Panc1 (cell line): ENCODE results near the gene VSIG10L2. TPM values are rescaled to one million over a fixed set of nuclear protein-coding genes. Genes with fewer than 3 reads are reported as not detected.

ENCODE experiments used
- ATAC-seq: fragments of 200-7000 bp; cut with Tn5 transposase; 2 replicates; pipeline ENCODE4 v1.9.1; 2020; ENCODE audit warnings: mild to moderate bottlenecking, moderate library complexity
- BruUV-seq: library from RNA; stranded (reverse); fragments of 400-500 nt; replicated peaks from 2 replicates; lab custom pipeline; 2021; lab: Mats Ljungman, UMichigan
- CTCF ChIA-PET: fragments of 300-600 bp; sonication (Branson Sonifier 250); formaldehyde crosslinking; loops from one replicate; lab custom pipeline; 2022; ENCODE audit warnings: antibody characterized with exemption; lab: Charles Lee
- POLR2A ChIA-PET: fragments of 300-600 bp; sonication (Branson Sonifier 250); formaldehyde crosslinking; loops from one replicate; lab custom pipeline; 2022; ENCODE audit warnings: antibody characterized with exemption; lab: Charles Lee
- DNase-seq: peaks from one replicate; pipeline ENCODE4 v3.0.0-alpha.2; 2010; ENCODE audit warnings: low read depth, low spot score
- H3K27ac ChIP-seq: 2 replicates; pipeline ENCODE4 v1.5.1; 2011; ENCODE audit warnings: mild to moderate bottlenecking, low read length, inconsistent platforms
- H3K27me3 ChIP-seq: fragments of 200-500 bp; sonication (Bioruptor generic); 2 replicates; pipeline ENCODE4 v1.6.0; 2014; ENCODE audit warnings: low read length, inconsistent platforms; ENCODE audit not compliant: control insufficient read depth, insufficient read depth
- H3K36me3 ChIP-seq: fragments of 200-500 bp; sonication (Bioruptor generic); 2 replicates; pipeline ENCODE4 v1.5.1; 2014; ENCODE audit warnings: inconsistent platforms, mild to moderate bottlenecking, low read length, moderate library complexity; ENCODE audit not compliant: control insufficient read depth, insufficient read depth
- H3K4me1 ChIP-seq: 2 replicates; pipeline ENCODE4 v1.5.1; 2011; ENCODE audit warnings: inconsistent platforms, mild to moderate bottlenecking, low read length, moderate library complexity; ENCODE audit not compliant: control insufficient read depth, insufficient read depth
- H3K4me3 ChIP-seq, 2 experiments: 2 replicates each; pipeline ENCODE4 v1.5.1; 2011 to 2012; ENCODE audit warnings: low read depth in 2 of 2, low read length in 2 of 2, mild to moderate bottlenecking in 2 of 2, inconsistent platforms in 1 of 2, moderate library complexity in 1 of 2
- H3K9me3 ChIP-seq: fragments of 200-500 bp; sonication (Bioruptor generic); 2 replicates; pipeline ENCODE4 v1.5.1; 2014; ENCODE audit warnings: low read depth, mild to moderate bottlenecking, inconsistent platforms, low read length, moderate library complexity; ENCODE audit not compliant: control insufficient read depth, insufficient read depth
- CTCF ChIP-seq: fragments of 450-650 bp; IDR thresholded peaks from 2 replicates; pipeline ENCODE4 v1.5.1; 2017; ENCODE audit warnings: mild to moderate bottlenecking
- POLR2AphosphoS5 ChIP-seq: IDR thresholded peaks from 2 replicates; pipeline ENCODE4 v1.6.1; 2012; ENCODE audit warnings: mild to moderate bottlenecking, low read depth, low read length, moderate library complexity
- SIN3A ChIP-seq: IDR thresholded peaks from 2 replicates; pipeline ENCODE4 v1.6.1; 2012; ENCODE audit warnings: low read depth, mild to moderate bottlenecking, low read length, moderate library complexity, borderline replicate concordance; ENCODE audit not compliant: insufficient read depth
- TCF7L2 ChIP-seq: IDR thresholded peaks from 2 replicates; pipeline ENCODE4 v1.6.1; 2011; ENCODE audit warnings: mild to moderate bottlenecking, low read depth, low read length, inconsistent platforms
- in situ Hi-C: cut with HindIII; loops from 2 replicates; pipeline ENCODE4 v1.10.0; 2016; ENCODE audit warnings: low sequenced_read_pairs, low pct_unique_long_range_greater_than_20kb
- intact Hi-C: fragments of 100-400 bp; cut with micrococcal nuclease; formaldehyde crosslinking; loops from one replicate; pipeline ENCODE4 v1.10.0; 2022; ENCODE audit not compliant: unreplicated experiment
- total RNA-seq: library from RNA; stranded (reverse); gene quantifications from one replicate; pipeline ENCODE4 v1.2.1, GENCODE V29; 2021; ENCODE audit not compliant: unreplicated experiment
- TF ChIP-seq, protein P1 (sequence below), 2 experiments: IDR thresholded peaks; 2 replicates each; pipeline ENCODE4 v1.6.1; 2011 to 2012; ENCODE audit warnings: low read depth in 2 of 2, control low read depth in 1 of 2, low read length in 1 of 2, mild to moderate bottlenecking in 1 of 2, moderate library complexity in 1 of 2; ENCODE audit not compliant: insufficient read depth in 1 of 2

Gene VSIG10L2
- total RNA-seq, 1 experiment from 2014 or later: not detected

- no TSS peak for BruUV-seq
- CTCF ChIA-PET: interaction anchor here (1.1 kb wide), 1 partner anchor 10 kb away, joined by 3 read pairs; no protein-coding TSS in a partner anchor
- TF ChIP-seq POLR2AphosphoS5: no peak
- no peak for TF ChIP-seq SIN3A
- TF ChIP-seq TCF7L2: no peak
- TF ChIP-seq CTCF: no peak
- TF ChIP-seq, protein P1, sequence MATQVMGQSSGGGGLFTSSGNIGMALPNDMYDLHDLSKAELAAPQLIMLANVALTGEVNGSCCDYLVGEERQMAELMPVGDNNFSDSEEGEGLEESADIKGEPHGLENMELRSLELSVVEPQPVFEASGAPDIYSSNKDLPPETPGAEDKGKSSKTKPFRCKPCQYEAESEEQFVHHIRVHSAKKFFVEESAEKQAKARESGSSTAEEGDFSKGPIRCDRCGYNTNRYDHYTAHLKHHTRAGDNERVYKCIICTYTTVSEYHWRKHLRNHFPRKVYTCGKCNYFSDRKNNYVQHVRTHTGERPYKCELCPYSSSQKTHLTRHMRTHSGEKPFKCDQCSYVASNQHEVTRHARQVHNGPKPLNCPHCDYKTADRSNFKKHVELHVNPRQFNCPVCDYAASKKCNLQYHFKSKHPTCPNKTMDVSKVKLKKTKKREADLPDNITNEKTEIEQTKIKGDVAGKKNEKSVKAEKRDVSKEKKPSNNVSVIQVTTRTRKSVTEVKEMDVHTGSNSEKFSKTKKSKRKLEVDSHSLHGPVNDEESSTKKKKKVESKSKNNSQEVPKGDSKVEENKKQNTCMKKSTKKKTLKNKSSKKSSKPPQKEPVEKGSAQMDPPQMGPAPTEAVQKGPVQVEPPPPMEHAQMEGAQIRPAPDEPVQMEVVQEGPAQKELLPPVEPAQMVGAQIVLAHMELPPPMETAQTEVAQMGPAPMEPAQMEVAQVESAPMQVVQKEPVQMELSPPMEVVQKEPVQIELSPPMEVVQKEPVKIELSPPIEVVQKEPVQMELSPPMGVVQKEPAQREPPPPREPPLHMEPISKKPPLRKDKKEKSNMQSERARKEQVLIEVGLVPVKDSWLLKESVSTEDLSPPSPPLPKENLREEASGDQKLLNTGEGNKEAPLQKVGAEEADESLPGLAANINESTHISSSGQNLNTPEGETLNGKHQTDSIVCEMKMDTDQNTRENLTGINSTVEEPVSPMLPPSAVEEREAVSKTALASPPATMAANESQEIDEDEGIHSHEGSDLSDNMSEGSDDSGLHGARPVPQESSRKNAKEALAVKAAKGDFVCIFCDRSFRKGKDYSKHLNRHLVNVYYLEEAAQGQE (IDR thresholded peaks at IDR 0.05; ENCODE audit: insufficient read depth in 1 of 2, low read depth in 2 of 2, low read length in 1 of 2): no peak
Observed at GRCh38 chr11:125951731-125952130, 5.9 kb downstream of the VSIG10L2 start.

DNA sequence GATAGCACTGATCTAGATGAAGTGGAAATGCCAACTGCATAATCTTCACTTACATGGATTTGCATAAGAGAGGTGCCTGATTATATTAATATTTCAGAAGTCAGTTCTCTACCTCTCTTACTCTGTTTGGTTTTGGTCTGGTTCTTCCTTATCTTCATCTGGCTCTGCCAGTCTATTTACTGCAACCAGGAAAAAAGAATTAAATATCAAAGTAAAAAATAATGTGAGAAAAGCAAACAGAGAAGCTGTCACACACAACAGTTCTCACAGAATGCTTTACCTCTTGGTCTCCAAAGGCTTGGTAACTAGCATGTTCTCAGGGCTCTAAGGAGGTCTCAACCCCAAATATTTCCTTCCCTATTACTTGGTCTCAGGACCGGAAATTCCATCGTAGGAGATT is 6.7 kb downstream of the VSIG10L2 start:
- ChIA-PET CTCF (interaction anchor here (1.1 kb wide), 1 partner anchor 10 kb away, joined by 3 read pairs; no protein-coding TSS in a partner anchor), POLR2A (no interaction called here)
- intact Hi-C loops: no loop called here
- no peaks in the 10 kb centered on the region for H3K9me3 ChIP-seq
- H3K4me3 ChIP-seq: no peak overlapping the region
- TF ChIP-seq, protein P1 (IDR thresholded peaks at IDR 0.05; ENCODE audit: insufficient read depth in 1 of 2, low read depth in 2 of 2, low read length in 1 of 2): no peak
- TF ChIP-seq POLR2AphosphoS5 (no peak), CTCF (no peak)
- ATAC-seq (no peak), DNase-seq (no peak)
- H3K36me3 ChIP-seq: no peaks in the 10 kb centered on the region
- no TSS peak for BruUV-seq
- H3K27ac ChIP-seq: no peak overlapping the region
- H3K27me3 ChIP-seq: no peaks in the 10 kb centered on the region
- H3K4me1 ChIP-seq: no peaks in the 10 kb centered on the region
- in situ Hi-C loops: no loop called here

More at GRCh38 chr11:125951731-125952130, 5.9 kb downstream of the VSIG10L2 start:
- Histone ChIP-seq H3K27me3 (no peaks in the 10 kb centered on the region), H3K27ac (no peak overlapping the region), H3K36me3 (no peaks in the 10 kb centered on the region), H3K4me1 (no peaks in the 10 kb centered on the region), H3K9me3 (no peaks in the 10 kb centered on the region), H3K4me3 (no peak overlapping the region)
- ATAC-seq: no peak
- DNase-seq: no peak
- intact Hi-C loops: no loop called here
- in situ Hi-C loops: no loop called here
- POLR2A ChIA-PET: no interaction called here
